Astrocyte (in vitro differentiated cells and primary cell): Measurements from ENCODE around the gene FGD6. TPM values are rescaled to one million over a fixed set of nuclear protein-coding genes. Genes with fewer than 3 reads are reported as not detected.

Experiments used
- DNase-seq: peaks from one replicate; pipeline ENCODE4 v3.0.0-alpha.2; 2010; ENCODE audit warnings: low read depth
- FAIRE-seq: peaks from 2 replicates; lab custom pipeline; 2011; peaks lifted over from hg19 to GRCh38; lab: Jason Lieb, UNC
- H2AFZ ChIP-seq: 2 replicates; pipeline ENCODE4 v1.6.0; 2012; ENCODE audit warnings: low read depth, low read length, inconsistent platforms
- H3K27ac ChIP-seq: 2 replicates; pipeline ENCODE4 v1.5.1; 2011; ENCODE audit warnings: low read depth, low read length, inconsistent platforms
- H3K27me3 ChIP-seq: 2 replicates; pipeline ENCODE4 v1.6.0; 2011; ENCODE audit warnings: low read length, inconsistent platforms; ENCODE audit not compliant: insufficient read depth
- H3K36me3 ChIP-seq: 2 replicates; pipeline ENCODE4 v1.5.1; 2011; ENCODE audit warnings: low read length, inconsistent platforms; ENCODE audit not compliant: insufficient read depth
- H3K4me1 ChIP-seq: 2 replicates; pipeline ENCODE4 v1.5.1; 2011; ENCODE audit warnings: low read length, inconsistent platforms; ENCODE audit not compliant: insufficient read depth
- H3K4me2 ChIP-seq: 2 replicates; pipeline ENCODE4 v1.6.0; 2012; ENCODE audit warnings: low read length, inconsistent platforms
- H3K4me3 ChIP-seq: 2 replicates; pipeline ENCODE4 v1.5.1; 2011; ENCODE audit warnings: low read depth, mild to moderate bottlenecking, low read length, inconsistent platforms; ENCODE audit not compliant: insufficient read depth
- H3K79me2 ChIP-seq: 2 replicates; pipeline ENCODE4 v1.6.0; 2012; ENCODE audit warnings: mild to moderate bottlenecking, low read length, inconsistent platforms; ENCODE audit not compliant: insufficient read depth
- H3K9ac ChIP-seq: 2 replicates; pipeline ENCODE4 v1.6.0; 2012; ENCODE audit warnings: mild to moderate bottlenecking, low read length, inconsistent platforms
- H3K9me3 ChIP-seq: 2 replicates; pipeline ENCODE4 v1.5.1; 2012; ENCODE audit warnings: low read depth, mild to moderate bottlenecking, low read length, inconsistent platforms; ENCODE audit not compliant: insufficient read depth
- H4K20me1 ChIP-seq: 2 replicates; pipeline ENCODE4 v1.6.0; 2012; ENCODE audit warnings: low read length, inconsistent platforms; ENCODE audit not compliant: insufficient read depth
- H3K27ac Mint-ChIP-seq: one replicate; pipeline ENCODE4 v1.8.0; 2021; ENCODE audit warnings: mild to moderate bottlenecking, mixed read lengths; ENCODE audit not compliant: unreplicated experiment
- H3K27me3 Mint-ChIP-seq: one replicate; pipeline ENCODE4 v1.8.0; 2021; ENCODE audit warnings: low read depth, mixed read lengths; ENCODE audit not compliant: unreplicated experiment
- H3K36me3 Mint-ChIP-seq: one replicate; pipeline ENCODE4 v1.8.0; 2021; ENCODE audit warnings: low read depth, mixed read lengths; ENCODE audit not compliant: unreplicated experiment
- H3K4me1 Mint-ChIP-seq: one replicate; pipeline ENCODE4 v1.8.0; 2021; ENCODE audit warnings: low read depth, mixed read lengths; ENCODE audit not compliant: unreplicated experiment
- H3K4me3 Mint-ChIP-seq: one replicate; pipeline ENCODE4 v1.8.0; 2021; ENCODE audit warnings: mild to moderate bottlenecking, moderate library complexity, mixed read lengths; ENCODE audit not compliant: unreplicated experiment
- H3K9me3 Mint-ChIP-seq: one replicate; pipeline ENCODE4 v1.8.0; 2021; ENCODE audit warnings: mild to moderate bottlenecking, mixed read lengths; ENCODE audit not compliant: unreplicated experiment
- CTCF ChIP-seq: IDR thresholded peaks from 2 replicates; pipeline ENCODE4 v1.5.1; 2011; ENCODE audit warnings: low read depth, mild to moderate bottlenecking, inconsistent platforms, low read length, moderate library complexity; ENCODE audit not compliant: insufficient read depth
- EZH2 ChIP-seq: IDR thresholded peaks from 2 replicates; pipeline ENCODE4 v1.6.1; 2012; ENCODE audit warnings: mild to moderate bottlenecking, low read length, inconsistent platforms; ENCODE audit not compliant: insufficient read depth
- total RNA-seq: library from RNA; stranded (reverse); gene quantifications from 2 replicates; pipeline ENCODE4 v1.2.1, GENCODE V29; 2021

FGD6 gene
- total RNA-seq, 1 donor from 2014 or later: 26.5 TPM

- Histone ChIP-seq H2AFZ (no peak overlapping the region), H3K27ac (no peak overlapping the region), H3K36me3 (peaks cover 12% of the 10 kb centered on the region), H3K4me3 (no peak overlapping the region), H4K20me1 (no peaks in the 10 kb centered on the region), H3K9ac (peak overlapping the region; percentile 21), H3K27me3 (no peaks in the 10 kb centered on the region), H3K4me2 (peak overlapping the region; percentile 56), H3K9me3 (no peaks in the 10 kb centered on the region), H3K79me2 (no peaks in the 10 kb centered on the region), H3K4me1 (no peaks in the 10 kb centered on the region)
- Mint-ChIP-seq H3K36me3 (peaks cover 2% of the 10 kb centered on the region), H3K27ac (peak overlapping the region; percentile 53), H3K4me3 (no peak overlapping the region), H3K4me1 (peaks cover 12% of the 10 kb centered on the region), H3K27me3 (no peaks in the 10 kb centered on the region), H3K9me3 (no peaks in the 10 kb centered on the region)
- FAIRE-seq: peak; percentile 55
- TF ChIP-seq EZH2: no peak
- TF ChIP-seq CTCF: no peak
- peak; percentile 75 for DNase-seq
These were observed 133.3 kb downstream of the FGD6 start for GRCh38 chr12:95083938-95084337.

GRCh38 chr12:95083471-95083870 is 133.8 kb downstream of the FGD6 start:
- Histone ChIP-seq H2AFZ (no peak overlapping the region), H3K9ac (peak overlapping the region; percentile 21), H3K27me3 (no peaks in the 10 kb centered on the region), H3K36me3 (peaks cover 8% of the 10 kb centered on the region), H3K9me3 (no peaks in the 10 kb centered on the region), H3K4me3 (no peak overlapping the region), H3K79me2 (no peaks in the 10 kb centered on the region), H4K20me1 (no peaks in the 10 kb centered on the region), H3K4me1 (no peaks in the 10 kb centered on the region), H3K4me2 (peak overlapping the region; percentile 56), H3K27ac (no peak overlapping the region)
- TF ChIP-seq CTCF (no peak), EZH2 (no peak)
- no peaks in the 10 kb centered on the region for H3K27me3 Mint-ChIP-seq
- peak; percentile 23 for FAIRE-seq
- no peaks in the 10 kb centered on the region for H3K9me3 Mint-ChIP-seq
- peaks cover 1% of the 10 kb centered on the region for H3K36me3 Mint-ChIP-seq
- DNase-seq: peak; percentile 38
- H3K4me3 Mint-ChIP-seq: no peak overlapping the region
- no peak overlapping the region for H3K27ac Mint-ChIP-seq
- peaks cover 12% of the 10 kb centered on the region for H3K4me1 Mint-ChIP-seq

- Mint-ChIP-seq H3K9me3 (no peaks in the 10 kb centered on the region), H3K27ac (no peak overlapping the region), H3K36me3 (peaks cover 1% of the 10 kb centered on the region), H3K27me3 (no peaks in the 10 kb centered on the region), H3K4me1 (no peaks in the 10 kb centered on the region), H3K4me3 (no peak overlapping the region)
- Histone ChIP-seq H2AFZ (no peak overlapping the region), H4K20me1 (no peaks in the 10 kb centered on the region), H3K4me2 (no peak overlapping the region), H3K79me2 (peaks cover 5% of the 10 kb centered on the region), H3K36me3 (no peaks in the 10 kb centered on the region), H3K9me3 (no peaks in the 10 kb centered on the region), H3K27me3 (no peaks in the 10 kb centered on the region), H3K4me1 (peaks cover 2% of the 10 kb centered on the region), H3K27ac (no peak overlapping the region), H3K4me3 (no peak overlapping the region), H3K9ac (no peak overlapping the region)
- no peak for FAIRE-seq
- TF ChIP-seq EZH2 (no peak), CTCF (no peak)
- DNase-seq: no peak
These were observed 139.9 kb downstream of the FGD6 start for GRCh38 chr12:95077341-95077740.
